Panc1 (cell line): ENCODE measurements around the gene RWDD1.

Experiments
- CTCF ChIP-seq: fragments of 450-650 bp; IDR thresholded peaks from 2 replicates; pipeline ENCODE4 v1.5.1; 2017; ENCODE audit warnings: mild to moderate bottlenecking
- POLR2AphosphoS5 ChIP-seq: IDR thresholded peaks from 2 replicates; pipeline ENCODE4 v1.6.1; 2012; ENCODE audit warnings: mild to moderate bottlenecking, low read depth, low read length, moderate library complexity

GRCh38 chr6:116560130-116560529, 11.2 kb upstream of the RWDD1 start:
- TF ChIP-seq CTCF (no peak), POLR2AphosphoS5 (no peak)
